A549 (cell line): Measurements from ENCODE around the gene LIG1. TPM values are rescaled to one million over a fixed set of nuclear protein-coding genes. Genes with fewer than 3 reads are reported as not detected.

ENCODE experiments used
- ATAC-seq, 2 experiments: fragments of 200-7000 bp in 1 of 2; fragments of >200 bp in 1 of 2; cut with Nextera tagmentation in 1 of 2; cut with Tn5 transposase in 1 of 2; 3 replicates each; pipeline versions ENCODE4 v1.8.0 to v1.9.1; 2018 to 2020; ENCODE audit warnings: mild to moderate bottlenecking in 1 of 2, moderate library complexity in 1 of 2
- CTCF ChIA-PET: fragments of 300-600 bp; sonication (Branson Sonifier 250); formaldehyde crosslinking; extraction: SDS; loops from one replicate; lab custom pipeline; 2021; ENCODE audit warnings: antibody characterized with exemption, inconsistent platforms; lab: Yijun Ruan, JAX
- POLR2A ChIA-PET: fragments of 350-600 bp; formaldehyde crosslinking; extraction: SDS; loops from one replicate; lab custom pipeline; 2021; ENCODE audit warnings: antibody characterized with exemption, inconsistent platforms; lab: Yijun Ruan, JAX
- DNase-seq, 2 experiments: peaks; one replicate each; pipeline versions ENCODE4 v3.0.0 to v3.0.0-alpha.2; 2011 to 2016; ENCODE audit warnings: low read depth in 1 of 2, low spot score in 1 of 2
- FAIRE-seq: peaks from 2 replicates; lab custom pipeline; 2011; peaks lifted over from hg19 to GRCh38; lab: Jason Lieb, UNC
- H3K27ac ChIP-seq, 2 experiments: fragments of >200 bp; sonication (Bioruptor Twin); formaldehyde crosslinking; 3 replicates each; pipeline ENCODE4 v1.5.1; 2016 to 2017
- H3K4me1 ChIP-seq: fragments of >200 bp; sonication (Bioruptor Twin); formaldehyde crosslinking; 3 replicates; pipeline ENCODE4 v1.6.1; 2016
- H3K4me2 ChIP-seq: fragments of >200 bp; sonication (Bioruptor Twin); formaldehyde crosslinking; 3 replicates; pipeline ENCODE4 v1.6.1; 2016
- H3K4me3 ChIP-seq: fragments of >200 bp; sonication (Bioruptor Twin); formaldehyde crosslinking; 3 replicates; pipeline ENCODE4 v1.5.1; 2016
- H3K9me3 ChIP-seq: fragments of >200 bp; sonication (Bioruptor Twin); formaldehyde crosslinking; 3 replicates; pipeline ENCODE4 v1.6.1; 2016
- CTCF ChIP-seq: fragments of >200 bp; sonication (Bioruptor Twin); formaldehyde crosslinking; IDR thresholded peaks from 3 replicates; pipeline ENCODE4 v1.5.1; 2016
- EP300 ChIP-seq, 2 experiments: fragments of >200 bp; sonication (Bioruptor Twin); formaldehyde crosslinking; IDR thresholded peaks; 2 replicates in 1 of 2; 3 replicates in 1 of 2; pipeline ENCODE4 v1.6.1; 2016 to 2017
- HDAC2 ChIP-seq: fragments of 200-600 bp; sonication (generic); IDR thresholded peaks from 2 replicates; pipeline ENCODE4 v1.6.1; 2016
- JUNB ChIP-seq: fragments of >200 bp; sonication (Bioruptor Twin); formaldehyde crosslinking; IDR thresholded peaks from 2 replicates; pipeline ENCODE4 v1.6.1; 2016
- KDM1A ChIP-seq: fragments of 200-600 bp; sonication (generic); IDR thresholded peaks from 2 replicates; pipeline ENCODE4 v1.6.1; 2016; ENCODE audit warnings: low read depth, mild to moderate bottlenecking
- MAFK ChIP-seq: fragments of 450-650 bp; IDR thresholded peaks from 2 replicates; pipeline ENCODE4 v1.6.1; 2014; ENCODE audit not compliant: partially characterized antibody
- NFE2L2 ChIP-seq: fragments of 150-350 bp; conservative IDR thresholded peaks from 2 replicates; pipeline ENCODE4 v1.6.1; 2014; ENCODE audit warnings: low read length
- PHF8 ChIP-seq: fragments of 200-600 bp; sonication (generic); IDR thresholded peaks from 2 replicates; pipeline ENCODE4 v1.6.1; 2016; ENCODE audit warnings: low read depth, mild to moderate bottlenecking, antibody characterized with exemption, moderate library complexity, borderline replicate concordance
- RAD21 ChIP-seq, 2 experiments: fragments of >200 bp in 1 of 2; sonication (Bioruptor Twin) in 1 of 2; formaldehyde crosslinking in 1 of 2; IDR thresholded peaks in 1 of 2; conservative IDR thresholded peaks in 1 of 2; 2 replicates in 1 of 2; 3 replicates in 1 of 2; pipeline ENCODE4 v1.6.1; 2012 to 2018; ENCODE audit warnings: inconsistent platforms in 1 of 2
- RFX5 ChIP-seq: fragments of 450-650 bp; IDR thresholded peaks from 2 replicates; pipeline ENCODE4 v1.7.1; 2014; ENCODE audit warnings: antibody characterized with exemption, mild to moderate bottlenecking, moderate library complexity
- SMC3 ChIP-seq: fragments of >200 bp; sonication (Bioruptor Twin); formaldehyde crosslinking; IDR thresholded peaks from 3 replicates; pipeline ENCODE4 v1.6.1; 2018; ENCODE audit warnings: inconsistent platforms
- TFCP2L1 ChIP-seq: fragments of 250-450 bp; sonication (Bioruptor Pico); IDR thresholded peaks from 2 replicates; pipeline ENCODE4 v1.5.0; 2021; ENCODE audit warnings: mild to moderate bottlenecking
- whole genome bisulfite sequencing: methylation state at CpG from one replicate; pipeline ENCODE4 v1.1.6; 2017; ENCODE audit errors: missing lambda C conversion rate; 5-methylcytosine and 5-hydroxymethylcytosine counted together
- polyA plus RNA-seq, 4 experiments: library from polyadenylated mRNA; depleted of rRNA in 3 of 4; stranded (reverse); fragments of >200 nt; fragmentation: RNase III in 1 of 4; extraction: RNeasy Plus Mini Kit Qiagen cat#74134 plus additional on column Dnase treatment in 1 of 4; gene quantifications; 2 replicates in 3 of 4; 3 replicates in 1 of 4; pipeline ENCODE4 v1.2.3, GENCODE V29; 2011 to 2017
- TF ChIP-seq, protein P1 (sequence below): IDR thresholded peaks from 2 replicates; pipeline ENCODE4 v1.6.1; 2012
- TF ChIP-seq, protein P2 (sequence below): fragments of >200 bp; sonication (Bioruptor Twin); formaldehyde crosslinking; IDR thresholded peaks from 3 replicates; pipeline ENCODE4 v1.6.1; 2016
- TF ChIP-seq, protein P3 (sequence below): IDR thresholded peaks from 2 replicates; pipeline ENCODE4 v1.6.1; 2012

Gene LIG1
- polyA plus RNA-seq, 2 of the 4 experiments (the other 2 are of a cell fraction) = 54.9 to 101 TPM

DNA sequence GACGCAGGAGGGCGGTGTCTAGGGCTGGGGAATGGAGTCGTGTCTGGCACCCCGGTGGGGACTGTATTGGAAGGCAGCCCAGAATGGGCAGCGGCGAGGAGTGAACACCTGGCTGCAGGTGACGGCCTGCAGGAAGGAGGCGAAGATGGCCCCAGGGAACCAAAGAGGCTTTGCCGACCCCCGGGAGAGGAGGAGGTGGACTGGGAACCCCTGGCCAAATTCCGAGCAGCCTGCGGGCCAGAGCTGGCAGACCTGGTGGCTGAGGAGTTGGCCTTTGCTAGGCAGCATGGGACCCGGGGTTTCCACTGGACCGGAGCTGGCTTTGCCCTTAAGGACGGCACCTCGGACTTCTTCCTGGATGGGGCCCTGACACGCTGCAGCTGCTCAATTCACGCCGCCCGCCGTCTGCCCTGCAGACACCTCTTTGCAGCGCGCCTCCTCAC is 26.2 kb upstream of the LIG1 start:
- Histone ChIP-seq H3K27ac (no peak overlapping the region), H3K4me2 (no peak overlapping the region), H3K4me3 (no peak overlapping the region), H3K9me3 (no peaks in the 10 kb centered on the region), H3K4me1 (no peaks in the 10 kb centered on the region)
- ChIA-PET POLR2A (no interaction called here), CTCF (interaction anchor here (0.7 to 1.4 kb wide), 4 partner anchors 23 to 71 kb away, joined by 3 to 5 read pairs (median 3); partner anchors contain the start of gene ZSWIM9)
- DNase-seq (no peak), ATAC-seq (peak; percentile 26 to 36; a peak in 4 of 6 replicates), FAIRE-seq (no peak)
- WGBS = 89% methylated on average over 20 of the region's 23 CpGs
- TF ChIP-seq, protein P1, sequence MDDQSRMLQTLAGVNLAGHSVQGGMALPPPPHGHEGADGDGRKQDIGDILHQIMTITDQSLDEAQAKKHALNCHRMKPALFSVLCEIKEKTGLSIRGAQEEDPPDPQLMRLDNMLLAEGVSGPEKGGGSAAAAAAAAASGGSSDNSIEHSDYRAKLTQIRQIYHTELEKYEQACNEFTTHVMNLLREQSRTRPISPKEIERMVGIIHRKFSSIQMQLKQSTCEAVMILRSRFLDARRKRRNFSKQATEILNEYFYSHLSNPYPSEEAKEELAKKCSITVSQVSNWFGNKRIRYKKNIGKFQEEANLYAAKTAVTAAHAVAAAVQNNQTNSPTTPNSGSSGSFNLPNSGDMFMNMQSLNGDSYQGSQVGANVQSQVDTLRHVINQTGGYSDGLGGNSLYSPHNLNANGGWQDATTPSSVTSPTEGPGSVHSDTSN = peak; percentile 14; the same call in 1 of the 2 replicates
- TF ChIP-seq HDAC2 = no peak
- TF ChIP-seq EP300 (IDR thresholded peaks at IDR 0.05) = no peak

DNA sequence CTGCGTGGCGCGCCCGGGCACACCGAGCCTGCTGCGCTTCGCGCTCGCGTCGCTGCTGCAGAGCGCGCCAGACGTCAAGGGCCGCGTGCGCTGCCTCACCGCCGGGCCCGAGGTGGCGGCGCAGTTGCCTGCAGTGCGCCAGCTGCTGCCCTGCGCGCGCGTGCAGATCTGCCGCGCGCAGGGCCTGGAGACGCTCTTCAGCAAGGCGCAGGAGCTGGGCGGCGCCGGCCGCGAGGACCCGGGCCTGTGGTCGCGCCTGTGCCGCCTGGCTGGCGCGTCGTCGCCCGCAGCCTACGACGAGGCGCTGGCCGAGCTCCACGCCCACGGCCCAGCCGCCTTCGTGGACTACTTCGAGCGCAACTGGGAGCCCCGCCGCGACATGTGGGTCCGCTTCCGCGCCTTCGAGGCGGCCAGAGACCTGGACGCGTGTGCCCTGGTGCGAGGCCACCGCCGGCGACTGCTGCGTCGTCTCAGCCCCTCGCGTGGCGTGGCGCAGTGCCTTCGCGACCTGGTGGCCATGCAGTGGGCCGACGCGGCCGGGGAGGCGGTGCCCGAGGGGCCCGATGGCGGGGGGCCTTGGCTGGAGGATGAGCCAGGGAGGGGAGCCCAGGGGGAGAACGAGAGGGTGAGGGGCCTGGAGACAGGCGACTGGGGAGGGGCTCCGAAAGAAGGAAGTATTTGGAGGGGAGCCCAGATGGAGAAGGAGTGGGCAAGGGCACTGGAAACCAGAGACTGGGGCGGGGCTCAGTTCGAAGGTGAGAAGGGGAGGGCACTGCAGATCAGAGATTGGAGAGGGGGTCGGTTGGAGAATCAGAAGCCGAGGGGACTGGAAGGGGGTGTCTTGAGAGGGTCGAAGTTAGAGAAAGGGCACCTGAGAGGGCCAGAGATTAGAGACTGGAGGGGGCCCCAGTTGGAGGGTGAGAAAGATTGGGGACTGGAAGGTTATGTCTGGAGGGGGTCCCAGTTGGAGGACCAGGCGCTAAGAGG is 25.0 kb upstream of the LIG1 start:
- ATAC-seq = no peak
- DNase-seq = no peak
- WGBS = 95% methylated on average over 88 of the region's 95 CpGs
- Histone ChIP-seq H3K4me1 (no peaks in the 10 kb centered on the region), H3K4me3 (no peak overlapping the region), H3K4me2 (no peak overlapping the region), H3K9me3 (no peaks in the 10 kb centered on the region), H3K27ac (no peak overlapping the region)
- TF ChIP-seq KDM1A (no peak), PHF8 (no peak), TFCP2L1 (CRISPR knock-in tag) (no peak), RAD21 (conservative IDR thresholded peaks at IDR 0.05 in 1 of 2, IDR thresholded peaks at IDR 0.05 in 1 of 2) (no peak)
- CTCF ChIA-PET = interaction anchor here (0.6 to 2.1 kb wide), 14 partner anchors 10 to 110 kb away, joined by 3 to 24 read pairs (median 4); partner anchors contain the start of gene PLA2G4C
- POLR2A ChIA-PET = interaction anchor here (0.9 kb wide), 1 partner anchor 9 kb away, joined by 3 read pairs; no protein-coding TSS in a partner anchor
- no peak for FAIRE-seq

- ChIA-PET CTCF (interaction anchor here (0.6 to 2.1 kb wide), 16 partner anchors 9 to 380 kb away, joined by 3 to 24 read pairs (median 4); partner anchors contain the start of gene PLA2G4C), POLR2A (interaction anchor here (1.0 kb wide), 1 partner anchor 10 kb away, joined by 6 read pairs; no protein-coding TSS in a partner anchor)
- no peak for FAIRE-seq
- peak in 1 of 2 experiments; percentile 20; a peak in 1 of 6 replicates for ATAC-seq
- 80% methylated on average over 36 of the region's 36 CpGs for WGBS
- no peak for DNase-seq
- Histone ChIP-seq H3K27ac (no peak overlapping the region), H3K9me3 (no peaks in the 10 kb centered on the region), H3K4me1 (no peaks in the 10 kb centered on the region), H3K4me3 (no peak overlapping the region), H3K4me2 (no peak overlapping the region)
- TF ChIP-seq, protein P2, sequence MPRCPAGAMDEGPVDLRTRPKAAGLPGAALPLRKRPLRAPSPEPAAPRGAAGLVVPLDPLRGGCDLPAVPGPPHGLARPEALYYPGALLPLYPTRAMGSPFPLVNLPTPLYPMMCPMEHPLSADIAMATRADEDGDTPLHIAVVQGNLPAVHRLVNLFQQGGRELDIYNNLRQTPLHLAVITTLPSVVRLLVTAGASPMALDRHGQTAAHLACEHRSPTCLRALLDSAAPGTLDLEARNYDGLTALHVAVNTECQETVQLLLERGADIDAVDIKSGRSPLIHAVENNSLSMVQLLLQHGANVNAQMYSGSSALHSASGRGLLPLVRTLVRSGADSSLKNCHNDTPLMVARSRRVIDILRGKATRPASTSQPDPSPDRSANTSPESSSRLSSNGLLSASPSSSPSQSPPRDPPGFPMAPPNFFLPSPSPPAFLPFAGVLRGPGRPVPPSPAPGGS = no peak
- TF ChIP-seq MAFK (no peak), JUNB (no peak), SMC3 (0 out of 3 replicates have a peak, but pooled peaks have one; percentile 20), NFE2L2 (no peak), CTCF (peak; percentile 47), RAD21 (conservative IDR thresholded peaks at IDR 0.05 in 1 of 2, IDR thresholded peaks at IDR 0.05 in 1 of 2) (peak; percentile 16 to 36; a peak in 1 of 5 replicates), RFX5 (no peak)
- TF ChIP-seq, protein P3, sequence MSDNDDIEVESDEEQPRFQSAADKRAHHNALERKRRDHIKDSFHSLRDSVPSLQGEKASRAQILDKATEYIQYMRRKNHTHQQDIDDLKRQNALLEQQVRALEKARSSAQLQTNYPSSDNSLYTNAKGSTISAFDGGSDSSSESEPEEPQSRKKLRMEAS = no peak
These were observed 24.1 kb upstream of the LIG1 start for GRCh38 chr19:48194041-48194843.
